Kidney (tissue), 14 donors: ENCODE measurements around the gene FN1. TPM values are rescaled to one million over a fixed set of nuclear protein-coding genes. Genes with fewer than 3 reads are reported as not detected.

Experiments
- DNase-seq, 5 donors: peaks; one replicate each; pipeline ENCODE4 v3.0.0-alpha.2; 2013 to 2020
- FAIRE-seq: peaks from 2 replicates; lab custom pipeline; 2012; peaks lifted over from hg19 to GRCh38; lab: Jason Lieb, UNC
- H3K27ac ChIP-seq, 2 donors: one replicate each; pipeline ENCODE4 v1.7.0; 2013; ENCODE audit warnings: low read depth in 2 of 2, low read length in 2 of 2, inconsistent platforms in 1 of 2
- H3K27me3 ChIP-seq: one replicate; pipeline ENCODE4 v1.7.1; 2013; ENCODE audit warnings: low read length, inconsistent platforms; ENCODE audit not compliant: control insufficient read depth, insufficient read depth
- H3K36me3 ChIP-seq, 3 donors: one replicate each; pipeline versions ENCODE4 v1.7.0 to v1.7.1; 2013; ENCODE audit warnings: low read length in 3 of 3, control low read depth in 1 of 3, inconsistent platforms in 1 of 3; ENCODE audit not compliant: insufficient read depth in 3 of 3, control insufficient read depth in 2 of 3
- H3K4me1 ChIP-seq, 3 donors: one replicate each; pipeline versions ENCODE4 v1.7.0 to v1.7.1; 2013; ENCODE audit warnings: low read length in 3 of 3, inconsistent platforms in 1 of 3, low read depth in 1 of 3; ENCODE audit not compliant: control insufficient read depth in 2 of 3, insufficient read depth in 2 of 3
- H3K4me3 ChIP-seq, 3 donors: one replicate each; pipeline versions ENCODE4 v1.7.0 to v1.8.1; 2013; ENCODE audit warnings: low read length in 3 of 3, control low read depth in 1 of 3, inconsistent platforms in 1 of 3
- H3K9ac ChIP-seq, 3 donors: one replicate each; pipeline versions ENCODE4 v1.7.0 to v1.7.1; 2013; ENCODE audit warnings: low read length in 3 of 3, control low read depth in 1 of 3, inconsistent platforms in 1 of 3
- H3K9me3 ChIP-seq, 3 donors: one replicate each; pipeline versions ENCODE4 v1.7.0 to v1.7.1; 2013; ENCODE audit warnings: low read length in 3 of 3, control low read depth in 1 of 3, inconsistent platforms in 1 of 3; ENCODE audit not compliant: control insufficient read depth in 2 of 3, insufficient read depth in 1 of 3
- CTCF ChIP-seq: IDR thresholded peaks from 3 replicates; pipeline ENCODE4 v1.5.1; 2012; ENCODE audit warnings: mild to moderate bottlenecking, moderate library complexity, borderline replicate concordance; ENCODE audit not compliant: insufficient read depth; ENCODE audit errors: extremely low read depth
- intact Hi-C: fragments of 100-400 bp; cut with DNase I; formaldehyde crosslinking; loops from one replicate; pipeline ENCODE4 v1.11.1; 2022
- polyA plus RNA-seq: library from polyadenylated mRNA; stranded (reverse); fragments of 350-450 nt; fragmentation: Illumina TruSeq; extraction: RNeasy Lipid Tissue Mini Kit (QIAGEN cat#74804); gene quantifications from one replicate; pipeline ENCODE4 v1.2.3, GENCODE V29; 2014; ENCODE audit warnings: low read depth, low replicate concordance; ENCODE audit not compliant: insufficient read depth
- total RNA-seq: library from RNA; stranded (reverse); fragmentation: NEBNext Ultra II Directional; extraction: Animal tissue kit (Norgen Biotek cat#: 25700); gene quantifications from one replicate; pipeline ENCODE4 v1.2.1, GENCODE V29; 2021
- donor health status: control.
- donor health status: control.
- donor health status: control.
- donor health status: control.
- donor health status: control.
- donor health status: DM: yes; HTN: yes; CAD: no.
- donor health status: Normal renal cell carcinoma (clear cell type).

The FN1 gene
- total and polyA plus RNA-seq, 2 donors from 2014 or later: 92.1 to 289 TPM

- no peaks in the 10 kb centered on the region for H3K9me3 ChIP-seq
- no peak overlapping the region for H3K27ac ChIP-seq
- no peak overlapping the region for H3K4me3 ChIP-seq
- no peak overlapping the region for H3K9ac ChIP-seq
- no peaks in the 10 kb centered on the region for H3K4me1 ChIP-seq
- intact Hi-C loops: no loop called here
- TF ChIP-seq CTCF: no peak
- DNase-seq (no peak), FAIRE-seq (no peak)
- H3K27me3 ChIP-seq: no peaks in the 10 kb centered on the region
- H3K36me3 ChIP-seq: peaks cover 0 to 4% (median 0%) of the 10 kb centered on the region in 3 donors
These were observed 7.6 kb downstream of the FN1 start for GRCh38 chr2:215428060-215428910.

DNA sequence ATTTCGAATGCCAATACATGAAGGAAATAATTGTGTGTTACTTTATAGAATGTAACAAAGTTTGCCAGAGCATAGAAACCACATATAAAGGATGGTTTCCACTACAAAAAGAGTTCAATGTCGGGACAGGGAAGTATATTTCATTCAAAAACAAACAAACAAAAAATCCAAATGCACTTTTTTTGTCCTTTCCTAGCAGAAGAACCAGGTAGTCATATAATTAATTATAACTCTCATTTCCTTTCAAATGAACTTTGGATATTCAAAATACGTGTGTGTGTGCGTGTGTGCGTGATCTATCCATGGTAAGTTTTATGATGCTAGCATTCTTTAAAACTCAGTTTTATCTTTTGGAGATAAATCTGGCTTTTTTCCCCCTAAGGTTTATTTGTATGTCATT, 8.3 kb downstream of the FN1 start:
- Histone ChIP-seq H3K27me3 (no peaks in the 10 kb centered on the region), H3K4me1 (no peaks in the 10 kb centered on the region), H3K9me3 (no peaks in the 10 kb centered on the region), H3K9ac (no peak overlapping the region), H3K4me3 (no peak overlapping the region), H3K36me3 (no peaks in the 10 kb centered on the region), H3K27ac (no peak overlapping the region)
- TF ChIP-seq CTCF: no peak
- DNase-seq: no peak
- intact Hi-C loops: no loop called here
- FAIRE-seq: no peak

DNA sequence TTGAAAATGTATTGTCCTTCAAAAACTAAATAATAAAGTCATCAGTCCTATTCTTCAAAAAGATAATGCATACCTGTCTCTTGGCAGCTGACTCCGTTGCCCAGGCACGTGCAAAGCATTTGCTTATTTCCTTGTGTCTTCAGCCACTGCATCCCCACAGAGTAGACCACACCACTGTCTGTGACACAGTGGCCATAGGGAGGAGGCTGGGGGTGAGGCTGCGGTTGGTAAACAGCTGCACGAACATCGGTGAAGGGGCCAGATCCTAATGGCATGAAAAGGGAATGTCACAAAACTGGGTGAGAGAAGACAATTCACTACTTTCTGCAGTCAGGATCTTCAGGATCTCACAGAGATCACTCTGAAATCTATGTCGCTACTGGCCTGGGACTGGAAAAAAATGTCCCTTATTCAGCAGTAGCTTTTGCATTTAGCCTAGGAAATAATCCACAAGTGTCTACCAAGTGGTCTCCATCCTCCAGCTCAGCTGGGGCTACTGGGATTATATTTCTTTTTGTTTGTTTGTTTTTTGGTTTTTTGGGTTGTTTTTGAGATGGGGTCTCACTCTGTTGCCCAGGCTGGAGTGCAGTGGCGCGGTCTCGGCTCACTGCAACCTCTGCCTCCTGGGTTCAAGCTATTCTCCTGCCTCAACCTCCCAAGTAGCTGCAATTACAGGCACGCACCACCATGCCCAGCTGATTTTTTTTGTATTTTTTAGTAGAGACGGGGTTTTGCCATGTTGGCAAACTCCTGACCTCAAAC, 10.7 kb downstream of the FN1 start:
- no peak overlapping the region for H3K4me3 ChIP-seq
- H3K27ac ChIP-seq: no peak overlapping the region
- no peak for FAIRE-seq
- H3K9me3 ChIP-seq: no peaks in the 10 kb centered on the region
- no peak overlapping the region for H3K9ac ChIP-seq
- intact Hi-C loops: no loop called here
- no peaks in the 10 kb centered on the region for H3K4me1 ChIP-seq
- no peaks in the 10 kb centered on the region for H3K27me3 ChIP-seq
- no peak for DNase-seq
- H3K36me3 ChIP-seq: no peaks in the 10 kb centered on the region
- TF ChIP-seq CTCF: no peak
